ENCODE data around the gene INHBE.

Gene INHBE

GRCh38 chr12:57460841-57461275 lies 5.8 kb downstream of the INHBE start:
- Histone ChIP-seq H3K36me3 (ENCODE audit: insufficient read depth, low read length) (no peaks in the 10 kb centered on the region), H3K4me2 (ENCODE audit: low read length) (peak overlapping the region; percentile 92), H3K27me3 (ENCODE audit: insufficient read depth, low read length) (no peaks in the 10 kb centered on the region; the same call in 1 of the 2 replicates), H3K4me1 (ENCODE audit: insufficient read depth, low read length, severe bottlenecking) (peaks cover 31% of the 10 kb centered on the region), H4K20me1 (ENCODE audit: insufficient read depth, low read length) (no peaks in the 10 kb centered on the region), H3K9ac (ENCODE audit: low read length) (peak overlapping the region; percentile 46; the same call in 1 of the 2 replicates), H3K79me2 (ENCODE audit: insufficient read depth, low read length) (no peaks in the 10 kb centered on the region), H3K9me2 (ENCODE audit: low read depth, low read length) (no peaks in the 10 kb centered on the region), H3K9me3 (ENCODE audit: low read length) (no peaks in the 10 kb centered on the region), H3K4me3 (ENCODE audit: low read depth, low read length, poor library complexity, severe bottlenecking) (peak overlapping the region; percentile 67), H2AFZ (ENCODE audit: low read length) (no peak overlapping the region), H3F3A (ENCODE audit: insufficient read depth, low read length) (no peaks in the 10 kb centered on the region), H3K27ac (ENCODE audit: low read depth, low read length, poor library complexity, severe bottlenecking) (peak overlapping the region; percentile 31)
- TF ChIP-seq EZH2 (IDR thresholded peaks at IDR 0.05; ENCODE audit: borderline replicate concordance, low read length) (no peak), CTCF (IDR thresholded peaks at IDR 0.05; ENCODE audit: low read length) (no peak)

DNA sequence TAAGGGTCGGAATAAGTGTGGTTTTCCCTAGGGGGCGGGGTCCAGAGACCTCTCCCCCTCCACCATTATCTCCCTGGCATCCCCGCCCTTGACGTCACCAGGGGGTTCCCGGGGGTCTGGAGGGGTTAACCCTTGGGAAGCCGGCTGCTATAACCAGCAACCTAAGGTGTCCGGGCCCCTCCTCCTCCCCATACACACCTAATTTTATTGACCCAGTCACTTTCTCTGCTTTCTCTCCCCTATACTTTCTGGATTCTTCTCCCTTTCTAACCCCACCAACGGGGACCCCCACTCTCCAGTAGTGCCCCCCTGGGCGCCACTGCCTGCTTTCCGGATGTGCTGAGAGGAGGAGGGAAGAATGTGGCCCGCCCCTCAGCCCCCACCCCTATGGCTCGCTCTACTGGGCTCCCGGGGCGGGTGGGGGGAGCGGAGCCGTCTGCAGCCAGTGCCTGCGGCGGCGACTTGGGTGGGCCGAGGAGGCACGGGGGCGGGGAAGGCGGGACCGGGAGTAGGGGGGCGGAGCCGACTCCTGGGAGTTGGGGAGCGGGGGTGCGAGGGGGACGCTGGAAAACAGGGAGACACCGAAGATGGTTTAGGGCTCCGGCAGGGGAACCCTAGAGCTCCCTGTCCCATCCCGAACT lies 6.3 kb downstream of the INHBE start:
- peak overlapping the region; percentile 92 for H3K4me2 ChIP-seq (ENCODE audit: low read length)
- H3K9me3 ChIP-seq (ENCODE audit: low read length), result no peaks in the 10 kb centered on the region
- no peaks in the 10 kb centered on the region for H3K79me2 ChIP-seq (ENCODE audit: insufficient read depth, low read length)
- H4K20me1 ChIP-seq (ENCODE audit: insufficient read depth, low read length), result no peaks in the 10 kb centered on the region
- TF ChIP-seq CTCF (IDR thresholded peaks at IDR 0.05; ENCODE audit: low read length) (no peak), EZH2 (IDR thresholded peaks at IDR 0.05; ENCODE audit: borderline replicate concordance, low read length) (no peak)
- H3K27ac ChIP-seq (ENCODE audit: low read depth, low read length, poor library complexity, severe bottlenecking), result peak overlapping the region; percentile 31
- no peaks in the 10 kb centered on the region; the same call in 1 of the 2 replicates for H3K27me3 ChIP-seq (ENCODE audit: insufficient read depth, low read length)
- H3K9ac ChIP-seq (ENCODE audit: low read length), result peak overlapping the region; percentile 76
- peak overlapping the region; percentile 67 for H3K4me3 ChIP-seq (ENCODE audit: low read depth, low read length, poor library complexity, severe bottlenecking)
- H3F3A ChIP-seq (ENCODE audit: insufficient read depth, low read length), result no peaks in the 10 kb centered on the region
- H3K9me2 ChIP-seq (ENCODE audit: low read depth, low read length), result no peaks in the 10 kb centered on the region
- peak overlapping the region; percentile 33; the same call in 1 of the 2 replicates for H2AFZ ChIP-seq (ENCODE audit: low read length)
- H3K36me3 ChIP-seq (ENCODE audit: insufficient read depth, low read length), result no peaks in the 10 kb centered on the region
- peaks cover 26% of the 10 kb centered on the region for H3K4me1 ChIP-seq (ENCODE audit: insufficient read depth, low read length, severe bottlenecking)

- Histone ChIP-seq H3K27ac (ENCODE audit: low read depth, low read length, poor library complexity, severe bottlenecking) (peak overlapping the region; percentile 28), H3K4me2 (ENCODE audit: low read length) (peak overlapping the region; percentile 92), H3K36me3 (ENCODE audit: insufficient read depth, low read length) (no peaks in the 10 kb centered on the region), H2AFZ (ENCODE audit: low read length) (peak overlapping the region; percentile 33; the same call in 1 of the 2 replicates), H3K4me3 (ENCODE audit: low read depth, low read length, poor library complexity, severe bottlenecking) (peak overlapping the region; percentile 67), H3K9me2 (ENCODE audit: low read depth, low read length) (no peaks in the 10 kb centered on the region), H3K4me1 (ENCODE audit: insufficient read depth, low read length, severe bottlenecking) (peaks cover 26% of the 10 kb centered on the region), H4K20me1 (ENCODE audit: insufficient read depth, low read length) (no peaks in the 10 kb centered on the region), H3K79me2 (ENCODE audit: insufficient read depth, low read length) (no peaks in the 10 kb centered on the region), H3K9me3 (ENCODE audit: low read length) (no peaks in the 10 kb centered on the region), H3F3A (ENCODE audit: insufficient read depth, low read length) (no peaks in the 10 kb centered on the region), H3K27me3 (ENCODE audit: insufficient read depth, low read length) (peaks cover 1% of the 10 kb centered on the region; the same call in 1 of the 2 replicates), H3K9ac (ENCODE audit: low read length) (peak overlapping the region; percentile 76)
- no peak for TF ChIP-seq CTCF (IDR thresholded peaks at IDR 0.05; ENCODE audit: low read length)
- TF ChIP-seq EZH2 (IDR thresholded peaks at IDR 0.05; ENCODE audit: borderline replicate concordance, low read length), result no peak
Measured at GRCh38 chr12:57461917-57462250, 6.8 kb downstream of the INHBE start.
